H1 (cell line): ENCODE data around the gene TNNI3. TPM values are rescaled to one million over a fixed set of nuclear protein-coding genes. Genes with fewer than 3 reads are reported as not detected.

Source experiments
- CTCF ChIA-PET: fragments of 300-600 bp; sonication (Branson Sonifier 250); formaldehyde crosslinking; loops from one replicate; lab custom pipeline; 2021; ENCODE audit not compliant: partially characterized antibody; lab: Charles Lee
- POLR2A ChIA-PET: fragments of 300-600 bp; sonication (Branson Sonifier 250); formaldehyde crosslinking; loops from one replicate; lab custom pipeline; 2021; ENCODE audit warnings: inconsistent platforms; ENCODE audit not compliant: partially characterized antibody; lab: Charles Lee
- DNase-seq, 2 experiments: peaks; one replicate each; pipeline versions ENCODE4 v3.0.0 to v3.0.0-alpha.2; 2010 to 2022; ENCODE audit warnings: low spot score in 2 of 2, low read depth in 1 of 2, mixed read lengths in 1 of 2
- FAIRE-seq: peaks from 2 replicates; lab custom pipeline; 2011; peaks lifted over from hg19 to GRCh38; lab: Jason Lieb, UNC
- H2AFZ ChIP-seq: 2 replicates; pipeline ENCODE4 v1.8.1; 2012; ENCODE audit warnings: low read length, inconsistent platforms
- H2AK5ac ChIP-seq: 2 replicates; pipeline ENCODE4 v1.6.1; 2013; ENCODE audit warnings: low read depth, low read length
- H2BK120ac ChIP-seq: replicated peaks from 2 replicates; pipeline ENCODE3; 2013; ENCODE audit warnings: low read depth, low read length, inconsistent platforms
- H2BK12ac ChIP-seq: 2 replicates; pipeline ENCODE4 v1.6.1; 2013; ENCODE audit warnings: low read depth, low read length
- H2BK15ac ChIP-seq: 2 replicates; pipeline ENCODE4 v1.6.1; 2013; ENCODE audit warnings: low read length
- H2BK20ac ChIP-seq: 2 replicates; pipeline ENCODE4 v1.6.1; 2013; ENCODE audit warnings: low read length
- H2BK5ac ChIP-seq: 2 replicates; pipeline ENCODE4 v1.6.1; 2013; ENCODE audit warnings: low read depth, low read length
- H3K14ac ChIP-seq: 2 replicates; pipeline ENCODE4 v1.6.1; 2013; ENCODE audit warnings: inconsistent platforms; ENCODE audit not compliant: insufficient read length
- H3K18ac ChIP-seq: 2 replicates; pipeline ENCODE4 v1.6.1; 2013; ENCODE audit warnings: low read length; ENCODE audit errors: extremely low read depth
- H3K23ac ChIP-seq: 2 replicates; pipeline ENCODE4 v1.6.1; 2013; ENCODE audit warnings: inconsistent platforms; ENCODE audit not compliant: insufficient read length
- H3K23me2 ChIP-seq: 2 replicates; pipeline ENCODE4 v1.6.1; 2013; ENCODE audit warnings: low read depth, low read length
- H3K27ac ChIP-seq: 2 replicates; pipeline ENCODE4 v1.6.1; 2011; ENCODE audit warnings: low read depth, low read length, inconsistent platforms
- H3K27me3 ChIP-seq, 4 experiments: replicated peaks in 1 of 4; 1 replicate in 1 of 4; 2 replicates in 3 of 4; pipeline versions ENCODE4 v1.6.1 to v1.8.1; 2011 to 2013; ENCODE audit warnings: low read length in 3 of 4, mild to moderate bottlenecking in 3 of 4, inconsistent platforms in 2 of 4, mixed read lengths in 2 of 4, moderate library complexity in 1 of 4; ENCODE audit not compliant: control insufficient read depth in 3 of 4, insufficient read depth in 3 of 4; ENCODE audit errors: extremely low read depth in 1 of 4
- H3K36me3 ChIP-seq, 4 experiments: 2 replicates each; pipeline versions ENCODE4 v1.6.1 to v1.8.1; 2011 to 2013; ENCODE audit warnings: mild to moderate bottlenecking in 4 of 4, low read length in 3 of 4, moderate library complexity in 2 of 4, control low read depth in 1 of 4, inconsistent platforms in 1 of 4; ENCODE audit not compliant: insufficient read depth in 4 of 4, control insufficient read depth in 2 of 4
- H3K4ac ChIP-seq: replicated peaks from 2 replicates; pipeline ENCODE3; 2013; ENCODE audit warnings: low read length, low read depth, mixed read lengths, inconsistent platforms; ENCODE audit not compliant: insufficient read length
- H3K4me1 ChIP-seq, 4 experiments: replicated peaks in 1 of 4; 1 replicate in 1 of 4; 2 replicates in 3 of 4; pipeline versions ENCODE4 v1.6.1 to v1.8.1; 2011 to 2013; ENCODE audit warnings: low read length in 3 of 4, inconsistent platforms in 2 of 4, mixed read lengths in 1 of 4; ENCODE audit not compliant: insufficient read depth in 4 of 4, control insufficient read depth in 3 of 4
- H3K4me2 ChIP-seq, 2 experiments: 2 replicates each; pipeline versions ENCODE4 v1.6.1 to v1.8.1; 2011 to 2013; ENCODE audit warnings: low read depth in 2 of 2, low read length in 2 of 2, control low read depth in 1 of 2, inconsistent platforms in 1 of 2, mild to moderate bottlenecking in 1 of 2; ENCODE audit not compliant: insufficient read depth in 1 of 2
- H3K4me3 ChIP-seq, 4 experiments: fragments of 200-600, 300-600 bp in 1 of 4; sonication (generic), shearing (Covaris generic), sonication (Bioruptor Twin) in 1 of 4; 2 replicates each; pipeline versions ENCODE4 v1.5.1 to v1.8.1; 2011 to 2016; ENCODE audit warnings: low read length in 4 of 4, low read depth in 3 of 4, control low read depth in 2 of 4, inconsistent platforms in 2 of 4, mild to moderate bottlenecking in 2 of 4, mixed read lengths in 1 of 4, moderate library complexity in 1 of 4; ENCODE audit not compliant: insufficient read depth in 2 of 4; ENCODE audit errors: extremely low read depth in 1 of 4
- H3K56ac ChIP-seq: replicated peaks from 2 replicates; pipeline ENCODE3; 2013; ENCODE audit warnings: low read depth, mild to moderate bottlenecking, mixed read lengths, low read length, inconsistent platforms; ENCODE audit not compliant: insufficient read length
- H3K79me1 ChIP-seq: 2 replicates; pipeline ENCODE4 v1.6.1; 2013; ENCODE audit warnings: low read depth, low read length, control low read depth
- H3K79me2 ChIP-seq, 2 experiments: 2 replicates each; pipeline versions ENCODE4 v1.6.1 to v1.8.1; 2012 to 2013; ENCODE audit warnings: low read length in 2 of 2, mild to moderate bottlenecking in 2 of 2, inconsistent platforms in 1 of 2; ENCODE audit not compliant: insufficient read depth in 2 of 2, control insufficient read depth in 1 of 2
- H3K9ac ChIP-seq, 4 experiments: replicated peaks in 1 of 4; 1 replicate in 1 of 4; 2 replicates in 3 of 4; pipeline versions ENCODE4 v1.6.1 to v1.8.1; 2011 to 2013; ENCODE audit warnings: low read depth in 3 of 4, low read length in 3 of 4, control low read depth in 2 of 4, mild to moderate bottlenecking in 2 of 4, moderate library complexity in 2 of 4, inconsistent platforms in 1 of 4; ENCODE audit errors: extremely low read depth in 1 of 4
- H3K9me3 ChIP-seq, 2 experiments: 2 replicates each; pipeline versions ENCODE4 v1.6.1 to v1.8.1; 2012 to 2013; ENCODE audit warnings: mild to moderate bottlenecking in 2 of 2, moderate library complexity in 2 of 2, control low read depth in 1 of 2, inconsistent platforms in 1 of 2, low read depth in 1 of 2, low read length in 1 of 2, mixed read lengths in 1 of 2; ENCODE audit not compliant: insufficient read depth in 2 of 2
- H4K20me1 ChIP-seq, 2 experiments: replicated peaks in 1 of 2; 2 replicates each; pipeline versions ENCODE3 to v1.8.1; 2011 to 2013; ENCODE audit warnings: inconsistent platforms in 2 of 2, low read length in 2 of 2, mild to moderate bottlenecking in 1 of 2; ENCODE audit not compliant: insufficient read depth in 2 of 2, control insufficient read depth in 1 of 2
- H4K5ac ChIP-seq: 2 replicates; pipeline ENCODE4 v1.6.1; 2013; ENCODE audit warnings: low read length, low read depth, mixed read lengths, inconsistent platforms; ENCODE audit not compliant: insufficient read length
- H4K8ac ChIP-seq: 2 replicates; pipeline ENCODE4 v1.8.0; 2013; ENCODE audit warnings: mild to moderate bottlenecking, moderate library complexity, low read length, inconsistent platforms; ENCODE audit not compliant: insufficient read depth; ENCODE audit errors: extremely low read depth
- H4K91ac ChIP-seq: replicated peaks from 2 replicates; pipeline ENCODE3; 2013; ENCODE audit warnings: low read length, mixed read lengths, inconsistent platforms; ENCODE audit not compliant: insufficient read length
- CBX8 ChIP-seq: fragments of 300-800, 300-1000 bp; sonication (generic); IDR thresholded peaks from 2 replicates; pipeline ENCODE4 v1.7.1; 2016; ENCODE audit warnings: low read depth, low read length, borderline replicate concordance
- CREB1 ChIP-seq: IDR thresholded peaks from 2 replicates; pipeline ENCODE4 v1.6.1; 2012; ENCODE audit warnings: inconsistent platforms
- E2F6 ChIP-seq: IDR thresholded peaks from 2 replicates; pipeline ENCODE4 v1.6.1; 2012; ENCODE audit warnings: inconsistent platforms
- EP300 ChIP-seq, 2 experiments: IDR thresholded peaks; 1 replicate in 1 of 2; 2 replicates in 1 of 2; pipeline ENCODE4 v1.6.1; 2011 to 2012; ENCODE audit warnings: low read depth in 2 of 2, low read length in 2 of 2, mild to moderate bottlenecking in 2 of 2, borderline replicate concordance in 1 of 2, inconsistent platforms in 1 of 2, moderate library complexity in 1 of 2
- HDAC2 ChIP-seq, 2 experiments: fragments of 300-600 bp in 1 of 2; sonication (generic) in 1 of 2; IDR thresholded peaks; 2 replicates each; pipeline ENCODE4 v1.6.1; 2011 to 2012; ENCODE audit warnings: low read depth in 2 of 2, low read length in 2 of 2, mild to moderate bottlenecking in 2 of 2, moderate library complexity in 2 of 2, borderline replicate concordance in 1 of 2, inconsistent platforms in 1 of 2
- KDM4A ChIP-seq: IDR thresholded peaks from one replicate; pipeline ENCODE4 v1.7.1; 2012; ENCODE audit warnings: low read depth, mild to moderate bottlenecking, moderate library complexity, low read length, inconsistent platforms; ENCODE audit not compliant: severe bottlenecking
- PHF8 ChIP-seq: fragments of 200-600 bp; sonication (generic); conservative IDR thresholded peaks from 2 replicates; pipeline ENCODE4 v1.7.1; 2012; ENCODE audit warnings: low read depth, mild to moderate bottlenecking, inconsistent platforms, low read length, moderate library complexity
- SIN3A ChIP-seq, 2 experiments: IDR thresholded peaks in 1 of 2; conservative IDR thresholded peaks in 1 of 2; 2 replicates each; pipeline ENCODE4 v1.6.1; 2011 to 2012; ENCODE audit warnings: low read length in 2 of 2, improper control_type of control experiment in 1 of 2, low read depth in 1 of 2, mild to moderate bottlenecking in 1 of 2
- TAF1 ChIP-seq: IDR thresholded peaks from 2 replicates; pipeline ENCODE4 v1.6.1; 2011; ENCODE audit warnings: mild to moderate bottlenecking, low read depth, low read length
- TCF12 ChIP-seq: IDR thresholded peaks from 2 replicates; pipeline ENCODE4 v1.6.1; 2011; ENCODE audit warnings: low read depth, mild to moderate bottlenecking, low read length
- WGBS, 2 experiments: shearing (Covaris generic) in 1 of 2; methylation state at CpG; one replicate each; pipeline versions ENCODE4 v1.1.6 to v1.1.7; 2013 to 2015; ENCODE audit warnings: low lambda C conversion rate in 2 of 2, mixed read lengths in 2 of 2, inconsistent platforms in 1 of 2, low coverage in 1 of 2, missing lambda C conversion rate in 1 of 2; ENCODE audit not compliant: insufficient replicate concordance in 2 of 2, insufficient coverage in 1 of 2, insufficient read length in 1 of 2; ENCODE audit errors: extremely low coverage in 1 of 2, missing lambda C conversion rate in 1 of 2; 5-methylcytosine and 5-hydroxymethylcytosine counted together
- polyA plus RNA-seq, 7 experiments: library from polyadenylated mRNA; depleted of rRNA in 3 of 7; stranded (reverse) in 5 of 7; unstranded in 2 of 7; fragments of >200 nt in 5 of 7; fragments of 200-250 nt in 2 of 7; gene quantifications; 1 replicate in 5 of 7; 2 replicates in 1 of 7; 4 replicates in 1 of 7; pipeline versions ENCODE4 v1.2.1 to v1.2.3, GENCODE V29; 2011 to 2013; ENCODE audit warnings: missing spikeins in 2 of 7, mixed read lengths in 2 of 7
- total RNA-seq: library from RNA; stranded (reverse); fragmentation: NEBNext Ultra II Directional; extraction: Animal tissue kit (Norgen Biotek cat#: 25700); gene quantifications from 2 replicates; pipeline ENCODE4 v1.2.1, GENCODE V29; 2021

Gene TNNI3
- total and polyA plus RNA-seq, 2 of the 8 experiments (the other 6 are each of a cell fraction or from before 2014, with no cell fraction given): 16.9 to 56.0 TPM

- Histone ChIP-seq H3K9ac (peak overlapping the region in 1 of 4 experiments; percentile 38; a peak in 1 of 7 replicates), H3K4me3 (peak overlapping the region; percentile 53 to 83 (median 60)), H4K5ac (peak overlapping the region; percentile 91), H3K14ac (no peak overlapping the region), H2BK120ac (no peak overlapping the region), H2BK20ac (no peak overlapping the region), H4K8ac (no peak overlapping the region; the same call in 1 of the 2 replicates), H3K79me2 (no peaks in the 10 kb centered on the region), H2BK15ac (no peak overlapping the region), H4K20me1 (no peaks in the 10 kb centered on the region), H3K9me3 (no peaks in the 10 kb centered on the region), H4K91ac (peak overlapping the region; percentile 98), H3K4ac (peak overlapping the region; percentile 66), H2AFZ (no peak overlapping the region), H2BK5ac (peak overlapping the region; percentile 87; the same call in 1 of the 2 replicates), H2BK12ac (peak overlapping the region; percentile 60; the same call in 1 of the 2 replicates), H3K4me2 (peak overlapping the region; percentile 68 to 70), H3K79me1 (no peaks in the 10 kb centered on the region), H3K23me2 (peaks cover 7% of the 10 kb centered on the region; the same call in 1 of the 2 replicates), H3K27me3 (no peaks in the 10 kb centered on the region), H3K4me1 (peaks cover 6 to 24% (median 13%) of the 10 kb centered on the region in 4 experiments), H2AK5ac (no peak overlapping the region), H3K27ac (peak overlapping the region; percentile 19; the same call in 1 of the 2 replicates), H3K18ac (peak overlapping the region; percentile 97), H3K56ac (peak overlapping the region; percentile 90), H3K23ac (no peak overlapping the region), H3K36me3 (peaks cover 0 to 5% (median 1%) of the 10 kb centered on the region in 4 experiments; a peak in 2 of 8 replicates)
- 3% methylated on average over 14 of the region's 27 CpGs; no CpG with 5 or more reads in 1 of the 2 experiments for WGBS, 2 experiments
- CTCF ChIA-PET: interaction anchor here (0.6 to 3.4 kb wide), 19 partner anchors 9 to 486 kb away, joined by 3 to 40 read pairs (median 5); partner anchors contain the start of genes DNAAF3, PPP1R12C and TNNI3
- POLR2A ChIA-PET: interaction anchor here (0.5 to 2.9 kb wide), 27 partner anchors 10 to 453 kb away, joined by 3 to 19 read pairs (median 3); partner anchors contain the start of genes FIZ1, HSPBP1, PPP1R12C and PPP6R1
- DNase-seq (peak; percentile 73 to 88), FAIRE-seq (peak; percentile 69)
- TF ChIP-seq TCF12 (no peak), KDM4A (peak; percentile 92), CBX8 (no peak), EP300 (IDR thresholded peaks at IDR 0.05; ENCODE audit: borderline replicate concordance in 1 of 2, low read depth in 2 of 2, low read length in 2 of 2) (no peak; a peak in 1 of 3 replicates), HDAC2 (IDR thresholded peaks at IDR 0.05; ENCODE audit: borderline replicate concordance in 1 of 2, low read depth in 2 of 2, low read length in 2 of 2) (peak in 1 of 2 experiments; percentile 55; a peak in 1 of 4 replicates), PHF8 (peak; percentile 9; the same call in 1 of the 2 replicates), E2F6 (peak; percentile 49; the same call in 1 of the 2 replicates), SIN3A (conservative IDR thresholded peaks at IDR 0.05 in 1 of 2, IDR thresholded peaks at IDR 0.05 in 1 of 2; ENCODE audit: low read depth in 1 of 2, low read length in 2 of 2) (no peak), CREB1 (0 out of 2 replicates have a peak, but pooled peaks have one; percentile 17), TAF1 (no peak)
Measured at GRCh38 chr19:55146705-55147273, 10.7 kb downstream of the TNNI3 start.
